AG04450 (cell line): ENCODE measurements around the gene PNPLA6. TPM values are rescaled to one million over a fixed set of nuclear protein-coding genes. Genes with fewer than 3 reads are reported as not detected.

ENCODE experiments used
- CTCF ChIA-PET: fragments of 300-600, 350-600 bp; formaldehyde crosslinking; extraction: SDS; loops from one replicate; lab custom pipeline; 2022; ENCODE audit warnings: antibody characterized with exemption, inconsistent platforms; lab: Charles Lee
- POLR2A ChIA-PET: fragments of 350-600 bp; formaldehyde crosslinking; extraction: SDS; loops from one replicate; lab custom pipeline; 2021; ENCODE audit warnings: antibody characterized with exemption, inconsistent platforms; lab: Yijun Ruan, JAX
- DNase-seq: peaks from one replicate; pipeline ENCODE4 v3.0.0-alpha.2; 2011; ENCODE audit warnings: low read depth, low spot score
- H3K27ac ChIP-seq: one replicate; pipeline ENCODE4 v1.5.1; 2012; ENCODE audit warnings: low read depth, low read length, control low read depth
- H3K27me3 ChIP-seq: one replicate; pipeline ENCODE4 v1.6.0; 2012; ENCODE audit warnings: low read length; ENCODE audit not compliant: control insufficient read depth, insufficient read depth
- H3K4me3 ChIP-seq: 2 replicates; pipeline ENCODE4 v1.5.1; 2011; ENCODE audit warnings: mild to moderate bottlenecking, low read depth, low read length, control low read depth
- H3K9me3 ChIP-seq: 2 replicates; pipeline ENCODE4 v1.5.1; 2012; ENCODE audit warnings: low read length; ENCODE audit not compliant: control insufficient read depth, insufficient read depth
- CTCF ChIP-seq: IDR thresholded peaks from 2 replicates; pipeline ENCODE4 v1.5.1; 2011; ENCODE audit warnings: low read depth, low read length, control low read depth, inconsistent platforms
- polyA plus RNA-seq: library from polyadenylated mRNA; depleted of rRNA; stranded (reverse); fragments of >200 nt; gene quantifications from 2 replicates; pipeline ENCODE4 v1.2.3, GENCODE V29; 2011

Gene PNPLA6
- polyA plus RNA-seq, 1 experiment: 17.0 TPM

GRCh38 chr19:7541475-7541824, 5.9 kb downstream of the PNPLA6 start:
- TF ChIP-seq CTCF: no peak
- ChIA-PET CTCF (interaction anchor here (1.0 kb wide), 1 partner anchor 139 kb away, joined by 3 read pairs; the partner anchor contains the start of gene TRAPPC5), POLR2A (no interaction called here)
- H3K27me3 ChIP-seq: no peaks in the 10 kb centered on the region
- no peak overlapping the region for H3K27ac ChIP-seq
- no peak for DNase-seq
- H3K9me3 ChIP-seq: peaks cover 17% of the 10 kb centered on the region; the same call in 1 of the 2 replicates
- no peak overlapping the region for H3K4me3 ChIP-seq

GRCh38 chr19:7541828-7542443, 6.4 kb downstream of the PNPLA6 start:
- Histone ChIP-seq H3K9me3 (peaks cover 17% of the 10 kb centered on the region; the same call in 1 of the 2 replicates), H3K27me3 (no peaks in the 10 kb centered on the region), H3K4me3 (no peak overlapping the region), H3K27ac (no peak overlapping the region)
- ChIA-PET CTCF (no interaction called here), POLR2A (no interaction called here)
- no peak for TF ChIP-seq CTCF
- DNase-seq: no peak

- CTCF ChIA-PET: no interaction called here
- POLR2A ChIA-PET: interaction anchor here (0.7 kb wide), 1 partner anchor 115 kb away, joined by 4 read pairs; no protein-coding TSS in a partner anchor
- H3K9me3 ChIP-seq: peaks cover 17% of the 10 kb centered on the region; the same call in 1 of the 2 replicates
Measured at GRCh38 chr19:7542556-7543348, 7.2 kb downstream of the PNPLA6 start.

DNA sequence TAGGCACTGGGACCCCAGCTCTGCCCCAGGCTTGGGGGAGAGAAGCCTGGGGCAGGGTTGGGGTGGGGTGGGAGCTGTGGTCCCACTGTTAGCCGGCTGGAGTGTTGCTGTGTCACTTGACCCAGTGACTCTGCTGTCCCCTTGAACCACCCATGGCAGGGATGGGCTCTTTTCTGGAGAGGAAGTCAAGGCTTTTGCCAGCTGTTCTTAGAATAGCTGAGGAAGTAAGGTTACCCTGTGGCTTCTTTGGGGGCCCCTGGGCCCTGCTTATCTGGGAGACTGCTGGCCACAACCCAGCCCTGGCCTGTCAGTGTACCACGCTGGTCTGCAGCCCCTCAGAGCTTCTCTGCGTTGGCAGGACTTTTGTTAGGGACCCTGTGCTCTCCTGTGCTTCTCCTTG, 9.1 kb downstream of the PNPLA6 start:
- no peak overlapping the region for H3K27ac ChIP-seq
- peaks cover 18% of the 10 kb centered on the region; the same call in 1 of the 2 replicates for H3K9me3 ChIP-seq
- no peak overlapping the region for H3K4me3 ChIP-seq
- H3K27me3 ChIP-seq: no peaks in the 10 kb centered on the region
- CTCF ChIA-PET: no interaction called here
- TF ChIP-seq CTCF: no peak
- POLR2A ChIA-PET: interaction anchor here (0.6 kb wide), 1 partner anchor 40 kb away, joined by 4 read pairs; no protein-coding TSS in a partner anchor
- DNase-seq: no peak

More at GRCh38 chr19:7542556-7543348, 7.2 kb downstream of the PNPLA6 start:
- H3K27ac ChIP-seq: no peak overlapping the region
- no peaks in the 10 kb centered on the region for H3K27me3 ChIP-seq
- TF ChIP-seq CTCF: no peak
- DNase-seq: no peak
- no peak overlapping the region for H3K4me3 ChIP-seq

DNA sequence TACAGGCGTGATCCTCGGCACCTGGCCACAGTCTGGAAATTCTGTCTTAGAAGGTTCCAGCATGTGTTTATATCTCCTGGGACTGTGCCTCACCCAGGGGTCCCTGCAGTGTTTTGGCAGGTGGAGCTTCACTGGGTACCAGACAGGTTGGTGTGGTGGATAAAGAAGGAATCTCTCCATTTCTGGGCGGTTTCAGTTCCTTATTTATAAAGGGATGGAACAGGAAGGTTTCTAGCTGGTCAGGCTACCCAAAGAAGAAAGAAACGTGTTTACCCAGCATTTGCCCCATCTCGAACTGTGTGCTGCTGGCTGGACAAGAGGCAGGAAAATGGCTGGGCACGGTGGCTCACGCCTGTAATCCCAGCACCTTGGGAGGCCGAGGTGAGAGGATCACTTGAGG, 9.8 kb downstream of the PNPLA6 start:
- TF ChIP-seq CTCF: no peak
- POLR2A ChIA-PET: no interaction called here
- CTCF ChIA-PET: no interaction called here
- Histone ChIP-seq H3K4me3 (no peak overlapping the region), H3K9me3 (peaks cover 20% of the 10 kb centered on the region; the same call in 1 of the 2 replicates), H3K27me3 (no peaks in the 10 kb centered on the region), H3K27ac (no peak overlapping the region)
- no peak for DNase-seq
